ENCODE results near the gene C19orf53.
"Not testable (repeated sequence)": the region's sequence is repeated elsewhere in the genome, so short reads cannot be mapped to it uniquely, and the experiment has no call there.

Gene C19orf53

DNA sequence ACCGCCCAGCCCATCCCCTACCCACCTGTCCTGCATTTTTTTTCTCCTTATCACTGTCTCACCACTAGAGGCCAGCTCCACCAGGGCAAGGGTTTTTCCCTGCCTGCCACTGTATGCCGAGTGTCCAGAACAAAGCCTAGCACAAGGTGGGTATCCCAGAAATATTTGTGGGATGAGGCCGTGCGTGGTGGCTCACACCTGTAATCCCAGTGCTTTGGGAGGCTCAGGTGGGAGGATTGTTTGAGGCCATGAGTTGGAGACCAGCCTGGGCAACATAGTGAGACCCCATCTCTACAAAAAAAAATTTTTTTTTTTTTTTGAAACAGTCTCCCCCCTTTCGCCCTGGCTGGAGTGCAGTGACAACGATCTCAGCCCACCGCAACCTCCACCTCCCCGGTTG is 12.8 kb upstream of the C19orf53 start:
- no peak for DNase-seq
- in situ Hi-C loops (cut with HindIII; ENCODE audit: low pct_ligation_motif_present, low pct_unique_long_range_greater_than_20kb, low sequenced_read_pairs): no loop called here

- in situ Hi-C loops (cut with HindIII; ENCODE audit: low pct_ligation_motif_present, low pct_unique_long_range_greater_than_20kb, low sequenced_read_pairs): no loop called here
- DNase-seq: no peak
Observed at GRCh38 chr19:13762635-13763235, 11.5 kb upstream of the C19orf53 start.

DNA sequence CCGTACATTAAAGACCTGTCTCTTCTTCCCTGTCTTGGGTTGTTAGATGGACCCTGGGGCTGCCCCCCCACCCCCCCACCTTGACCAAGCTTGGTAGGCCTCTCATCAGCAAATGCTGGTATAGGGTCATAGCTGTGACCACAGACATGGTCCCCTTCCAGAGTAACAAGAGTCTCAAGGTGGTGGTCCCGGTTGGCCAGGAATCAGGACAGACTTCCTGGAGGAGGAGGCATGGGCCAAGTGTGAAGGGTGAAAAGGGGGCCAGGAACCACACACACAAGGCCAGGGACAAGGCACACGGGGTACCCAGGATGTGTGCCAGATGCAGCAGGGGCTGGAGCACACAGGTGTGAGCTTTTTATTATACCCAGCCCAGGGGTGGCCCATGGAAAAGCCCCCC is 11.0 kb upstream of the C19orf53 start:
- in situ Hi-C loops (cut with HindIII; ENCODE audit: low pct_ligation_motif_present, low pct_unique_long_range_greater_than_20kb, low sequenced_read_pairs): no loop called here
- DNase-seq: no peak

DNA sequence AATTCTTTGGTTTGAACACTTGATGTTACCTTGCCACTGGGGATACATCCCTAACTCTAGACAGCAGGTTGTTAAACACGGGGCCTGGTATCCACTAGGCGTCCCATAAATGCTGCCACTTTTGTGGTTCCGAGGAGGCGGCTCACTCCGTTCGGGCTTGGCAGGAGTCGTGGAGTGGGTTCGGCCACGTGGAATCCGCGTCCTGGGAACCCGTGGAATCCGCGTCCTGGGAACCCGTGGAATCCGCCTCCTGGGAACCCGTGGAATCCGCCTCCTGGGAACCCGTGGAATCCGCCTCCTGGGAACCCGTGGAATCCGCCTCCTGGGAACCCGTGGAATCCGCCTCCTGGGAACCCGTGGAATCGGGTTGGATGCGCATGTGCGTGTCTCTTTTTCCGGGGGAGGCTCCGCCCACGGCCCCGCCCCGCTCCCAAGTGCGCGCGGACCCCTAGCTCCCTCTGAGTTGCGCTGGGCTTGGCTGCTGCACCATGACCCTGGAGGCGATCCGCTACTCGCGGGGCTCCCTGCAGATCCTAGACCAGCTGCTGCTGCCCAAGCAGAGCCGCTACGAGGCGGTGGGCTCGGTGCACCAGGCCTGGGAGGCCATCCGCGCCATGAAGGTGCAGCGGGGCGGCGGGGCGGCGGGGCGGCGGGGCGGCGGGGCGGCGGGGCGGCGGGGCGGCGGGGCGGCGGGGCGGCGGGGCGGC is 10.0 kb upstream of the C19orf53 start, which contains the start of gene MRI1:
Gene MRI1 (plus strand): TSS at position 422 of the 707 bp plus-strand sequence. CDS start 67 bp downstream, at position 489.
- in situ Hi-C loops (cut with HindIII; ENCODE audit: low pct_ligation_motif_present, low pct_unique_long_range_greater_than_20kb, low sequenced_read_pairs): no loop called here
- DNase-seq: peak; percentile 47

DNA sequence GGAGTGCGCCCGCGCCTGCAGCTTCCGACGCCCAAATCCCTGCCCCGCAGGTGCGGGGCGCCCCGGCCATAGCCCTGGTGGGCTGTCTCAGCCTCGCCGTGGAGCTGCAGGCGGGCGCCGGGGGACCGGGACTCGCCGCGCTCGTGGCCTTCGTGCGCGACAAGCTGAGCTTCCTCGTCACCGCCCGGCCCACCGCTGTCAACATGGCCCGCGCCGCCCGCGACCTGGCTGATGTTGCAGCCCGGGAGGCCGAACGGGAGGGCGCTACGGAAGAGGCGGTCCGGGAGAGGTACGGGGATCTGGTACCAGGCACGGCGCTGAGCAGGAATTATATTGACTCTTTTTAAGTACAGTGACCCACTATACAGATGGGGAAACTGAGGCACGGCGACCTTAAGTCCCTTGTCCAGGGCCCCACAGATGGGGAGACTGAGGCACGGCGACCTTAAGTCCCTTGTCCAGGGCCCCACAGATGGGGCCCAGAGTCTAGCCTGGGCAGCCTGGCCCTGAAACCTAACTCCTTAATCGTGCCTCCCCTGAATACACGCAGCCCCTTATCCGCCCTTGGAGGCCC is 9.3 kb upstream of the C19orf53 start:
- DNase-seq: no peak
- in situ Hi-C loops (cut with HindIII; ENCODE audit: low pct_ligation_motif_present, low pct_unique_long_range_greater_than_20kb, low sequenced_read_pairs): no loop called here

GRCh38 chr19:13765395-13766094 is 8.7 kb upstream of the C19orf53 start:
- in situ Hi-C loops (cut with HindIII; ENCODE audit: low pct_ligation_motif_present, low pct_unique_long_range_greater_than_20kb, low sequenced_read_pairs): no loop called here
- DNase-seq: no peak

DNA sequence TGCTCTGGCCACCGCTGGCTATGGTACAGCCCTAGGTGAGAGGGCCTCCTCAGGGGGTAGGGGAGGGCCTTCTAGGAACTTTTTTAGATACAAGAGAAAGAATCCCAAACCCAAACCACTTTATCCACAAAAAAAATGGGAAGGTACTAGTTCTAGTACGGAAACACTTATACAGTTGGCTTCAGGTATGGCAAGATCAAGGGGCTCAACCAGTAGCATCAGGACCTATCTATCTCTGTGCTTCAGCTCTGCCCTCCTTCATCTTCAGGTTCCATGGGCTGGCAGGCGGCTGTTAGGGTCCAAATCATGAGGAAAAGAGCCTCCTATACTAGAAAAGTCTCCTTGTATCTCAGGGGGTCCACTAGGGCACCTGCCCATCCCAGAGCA is 8.2 kb upstream of the C19orf53 start:
- in situ Hi-C loops (cut with HindIII; ENCODE audit: low pct_ligation_motif_present, low pct_unique_long_range_greater_than_20kb, low sequenced_read_pairs): no loop called here
- DNase-seq: no peak

DNA sequence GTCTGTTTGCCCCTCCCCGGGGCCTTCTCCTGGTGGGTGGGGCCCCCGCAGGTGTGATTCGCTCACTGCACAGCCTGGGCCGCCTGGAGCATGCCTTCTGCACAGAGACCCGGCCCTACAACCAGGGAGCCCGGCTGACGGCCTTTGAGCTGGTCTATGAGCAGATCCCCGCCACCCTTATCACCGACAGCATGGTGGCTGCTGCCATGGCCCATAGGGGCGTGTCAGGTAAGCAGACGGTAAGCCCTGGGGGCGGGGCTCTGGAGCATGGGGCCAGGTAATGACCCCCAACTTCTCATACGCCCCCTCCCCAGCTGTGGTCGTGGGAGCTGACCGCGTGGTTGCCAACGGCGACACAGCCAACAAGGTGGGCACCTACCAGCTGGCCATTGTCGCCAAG is 5.7 kb upstream of the C19orf53 start:
- DNase-seq: no peak
- in situ Hi-C loops (cut with HindIII; ENCODE audit: low pct_ligation_motif_present, low pct_unique_long_range_greater_than_20kb, low sequenced_read_pairs): no loop called here

DNA sequence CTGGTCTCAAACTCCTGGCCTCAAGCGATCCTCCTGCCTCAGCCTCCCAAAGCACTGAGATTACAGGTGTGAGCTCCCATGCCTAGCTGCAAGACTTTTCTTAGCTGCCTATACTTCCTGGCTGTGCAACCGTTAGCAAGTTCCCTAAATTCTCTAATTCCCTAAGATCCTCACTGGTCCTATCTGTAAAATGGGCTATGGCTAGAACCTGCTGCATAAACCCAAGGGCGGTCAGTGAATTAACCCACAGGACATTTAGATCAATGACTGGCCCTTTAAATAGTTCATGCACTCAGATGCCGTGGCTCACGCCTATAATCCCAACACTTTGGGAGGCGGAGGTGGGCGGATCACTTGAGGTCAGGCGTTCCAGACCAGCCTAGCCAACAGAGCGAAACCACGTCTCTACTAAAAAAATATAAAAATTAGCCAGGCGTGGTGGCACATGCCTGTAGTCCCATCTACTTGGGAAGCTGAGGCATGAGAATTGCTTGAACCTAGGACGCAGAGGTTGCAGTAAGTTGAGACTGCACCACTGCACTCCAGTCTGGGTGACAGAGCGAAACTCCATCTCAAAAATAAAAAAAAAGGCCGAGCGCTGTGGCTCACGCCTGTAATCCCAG is 4.1 kb upstream of the C19orf53 start:
- in situ Hi-C loops (cut with HindIII; ENCODE audit: low pct_ligation_motif_present, low pct_unique_long_range_greater_than_20kb, low sequenced_read_pairs): no loop called here
- peak; percentile 70 for DNase-seq

GRCh38 chr19:13778398-13778797 is 4.1 kb downstream of the C19orf53 start:
- in situ Hi-C loops (cut with HindIII; ENCODE audit: low pct_ligation_motif_present, low pct_unique_long_range_greater_than_20kb, low sequenced_read_pairs): no loop called here
- DNase-seq: no peak

DNA sequence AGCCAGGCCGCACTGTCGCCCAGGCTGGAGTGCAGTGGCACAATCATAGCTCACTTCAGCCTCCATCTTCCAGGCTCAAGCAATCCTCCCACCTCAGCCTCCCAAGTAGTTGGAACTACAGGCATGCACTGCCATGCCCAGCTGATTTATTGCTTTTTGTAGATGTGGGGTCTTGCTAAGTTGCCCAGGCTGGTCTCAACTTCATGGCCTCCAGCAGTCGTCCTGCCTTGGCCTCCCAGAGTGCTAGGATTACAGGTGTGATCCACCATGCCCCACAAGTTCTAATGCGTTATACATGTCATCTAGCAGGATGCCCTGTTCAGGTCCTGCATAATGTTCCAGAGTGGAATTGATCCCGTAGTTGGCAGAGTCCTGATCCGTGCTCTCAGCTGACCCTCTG is 4.6 kb downstream of the C19orf53 start:
- DNase-seq: no peak
- in situ Hi-C loops (cut with HindIII; ENCODE audit: low pct_ligation_motif_present, low pct_unique_long_range_greater_than_20kb, low sequenced_read_pairs): no loop called here

DNA sequence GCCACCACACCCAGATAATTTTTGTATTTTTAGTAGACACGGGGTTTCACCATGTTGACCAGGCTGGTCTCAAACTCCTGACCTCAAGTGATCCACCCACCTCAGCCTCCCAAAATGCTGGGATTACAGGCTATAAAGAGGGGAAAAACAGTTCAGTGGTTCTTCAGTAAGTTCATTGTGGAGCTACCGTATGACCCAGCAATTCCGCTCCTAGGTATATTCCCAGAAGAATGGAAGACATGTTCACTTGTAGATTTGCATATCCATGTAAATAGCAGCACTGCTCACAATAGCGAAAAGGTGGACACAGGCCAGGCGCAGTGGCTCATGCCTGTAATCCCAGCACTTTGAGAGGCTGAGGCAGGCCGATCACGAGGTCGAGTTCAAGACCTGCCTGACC is 5.5 kb downstream of the C19orf53 start:
- DNase-seq; in situ Hi-C loops (cut with HindIII; ENCODE audit: low pct_ligation_motif_present, low pct_unique_long_range_greater_than_20kb, low sequenced_read_pairs): not testable (repeated sequence)

DNA sequence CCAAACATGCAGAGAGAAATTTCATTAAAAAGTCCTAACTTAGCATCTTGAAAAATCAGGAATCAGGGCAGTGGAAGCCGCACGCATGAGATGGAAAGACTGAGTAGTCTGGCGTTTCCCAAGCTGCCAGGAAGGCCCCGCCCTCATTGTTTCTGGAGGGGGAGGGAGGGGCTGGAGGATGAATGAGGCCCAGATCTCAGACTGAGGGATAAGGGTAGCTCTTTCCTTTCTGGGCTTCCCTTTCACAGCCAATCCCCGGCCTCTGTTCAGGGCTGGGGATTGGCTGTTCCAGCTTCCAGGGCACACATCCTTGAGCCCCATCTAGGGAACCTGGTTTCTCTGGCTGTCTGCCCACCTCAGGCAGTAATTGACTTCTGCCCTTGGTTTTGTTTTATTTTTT is 7.3 kb downstream of the C19orf53 start:
- DNase-seq: peak; percentile 37
- in situ Hi-C loops (cut with HindIII; ENCODE audit: low pct_ligation_motif_present, low pct_unique_long_range_greater_than_20kb, low sequenced_read_pairs): no loop called here

DNA sequence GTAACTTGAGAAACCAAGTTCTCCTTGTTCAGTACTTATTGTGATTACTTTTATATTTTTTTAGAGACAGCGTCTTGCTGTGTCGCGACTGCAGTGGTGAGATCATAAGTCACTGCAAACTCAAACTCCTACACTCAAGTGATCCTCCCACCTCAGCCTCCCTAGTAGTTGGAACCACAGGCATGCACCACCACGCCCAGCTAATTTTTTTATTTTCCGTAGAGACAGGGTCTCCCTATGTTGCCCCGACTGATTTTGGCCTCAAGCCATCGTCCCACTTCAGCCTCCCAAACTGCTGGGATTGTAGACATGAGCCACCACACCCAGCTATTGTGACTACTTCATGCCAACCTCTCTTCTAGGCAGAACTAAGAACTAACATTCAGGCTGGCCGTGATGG is 8.3 kb downstream of the C19orf53 start:
- DNase-seq: no peak
- in situ Hi-C loops (cut with HindIII; ENCODE audit: low pct_ligation_motif_present, low pct_unique_long_range_greater_than_20kb, low sequenced_read_pairs): no loop called here

DNA sequence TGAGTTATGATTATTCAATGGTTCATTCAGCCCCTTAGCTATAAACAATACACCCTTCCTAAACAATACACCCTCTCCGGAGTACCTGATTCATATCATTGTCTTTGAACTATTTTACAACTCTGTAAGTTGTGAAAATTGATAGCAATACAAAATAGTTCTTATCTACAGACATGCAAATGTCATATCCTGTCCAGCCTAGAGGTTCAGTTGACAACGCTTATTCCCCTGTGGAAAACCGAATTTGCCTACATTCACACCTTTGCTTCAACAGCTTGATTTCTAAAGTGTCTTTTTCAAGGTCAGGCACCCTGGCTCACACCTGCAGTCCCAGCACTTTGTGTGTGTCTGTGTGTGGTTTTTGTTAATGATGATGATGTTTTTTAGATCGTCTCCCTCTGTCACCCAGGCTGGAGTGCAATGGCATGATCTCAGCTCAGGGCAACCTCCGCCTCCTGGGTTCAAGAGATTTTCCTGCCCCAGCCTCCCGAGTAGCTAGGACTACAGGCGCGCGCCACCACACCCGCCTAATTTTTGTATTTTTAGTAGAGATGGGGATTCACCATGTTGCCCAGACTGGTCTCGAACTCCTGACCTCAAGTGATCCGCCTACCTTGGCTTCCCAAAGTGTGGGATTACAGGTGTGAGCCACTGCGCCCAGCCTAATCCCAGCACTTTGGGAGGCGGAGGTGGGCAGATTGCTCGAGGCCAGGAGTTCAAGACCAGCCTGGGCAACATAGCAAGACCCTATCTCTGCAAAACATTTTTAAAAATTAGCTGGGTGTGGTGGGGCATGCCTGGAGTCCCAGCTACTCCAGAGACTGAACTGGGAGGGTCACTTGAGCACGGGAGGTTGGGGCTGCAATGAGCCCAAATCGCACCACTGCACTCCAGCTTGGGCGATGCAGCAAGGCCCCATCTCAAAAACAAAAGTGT is 9.6 kb downstream of the C19orf53 start:
- no peak for DNase-seq
- in situ Hi-C loops (cut with HindIII; ENCODE audit: low pct_ligation_motif_present, low pct_unique_long_range_greater_than_20kb, low sequenced_read_pairs): no loop called here

- in situ Hi-C loops (cut with HindIII; ENCODE audit: low pct_ligation_motif_present, low pct_unique_long_range_greater_than_20kb, low sequenced_read_pairs): no loop called here
- DNase-seq: peak; percentile 74
Observed at GRCh38 chr19:13784731-13785452, 10.6 kb downstream of the C19orf53 start.

DNA sequence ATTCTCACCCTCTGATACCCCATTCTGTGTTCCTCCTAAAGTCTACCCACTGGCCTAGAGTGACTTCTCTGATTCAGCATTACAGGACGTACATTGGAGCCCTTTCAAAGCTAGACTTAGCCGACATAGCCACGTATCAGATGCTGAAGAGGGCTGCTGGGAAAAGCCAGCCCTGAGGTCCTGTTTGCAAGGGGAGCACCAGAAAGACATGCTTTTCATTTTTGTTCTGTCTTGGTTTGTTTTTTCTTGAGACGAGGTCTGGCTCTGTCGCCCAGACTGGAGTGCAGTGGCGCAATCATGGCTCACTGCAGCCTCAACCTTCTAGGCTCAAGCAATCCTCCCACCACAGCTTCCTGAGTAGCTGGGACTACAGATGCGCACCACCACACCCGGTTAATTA is 14.7 kb downstream of the C19orf53 start:
- in situ Hi-C loops (cut with HindIII; ENCODE audit: low pct_ligation_motif_present, low pct_unique_long_range_greater_than_20kb, low sequenced_read_pairs): no loop called here
- no peak for DNase-seq

Data from ACHN (cell line).